Activated CD8-positive, alpha-beta T cell treated with anti-CD3 and anti-CD28 coated beads, Interleukin-2, amount 10 ng/mL, durations not matched to agents 7 days and 5 days (primary cell): ENCODE results near the gene TMEM196. TPM values are rescaled to one million over a fixed set of nuclear protein-coding genes. Genes with fewer than 3 reads are reported as not detected.
"Not testable (repeated sequence)": the region's sequence is repeated elsewhere in the genome, so short reads cannot be mapped to it uniquely, and the experiment has no call there.

Experiments
- ATAC-seq: fragments of 150-1000 bp; cut with Tn5 transposase; one replicate; pipeline ENCODE4 v1.10.0; 2021; ENCODE audit warnings: moderate library complexity
- CTCF ChIA-PET: fragments of 350-600 bp; sonication (Branson Sonifier 250); formaldehyde crosslinking; loops from one replicate; lab custom pipeline; 2021; ENCODE audit warnings: antibody characterized with exemption; lab: Charles Lee
- POLR2A ChIA-PET: fragments of 350-600 bp; sonication (Branson Sonifier 250); formaldehyde crosslinking; loops from one replicate; lab custom pipeline; 2021; ENCODE audit warnings: antibody characterized with exemption; lab: Charles Lee
- DNase-seq: peaks from one replicate; pipeline ENCODE4 v3.0.0-alpha.2; 2020
- H3K27ac Mint-ChIP-seq: one replicate; pipeline ENCODE4 v1.8.0; 2021; ENCODE audit warnings: mild to moderate bottlenecking, mixed read lengths
- H3K27me3 Mint-ChIP-seq: one replicate; pipeline ENCODE4 v1.8.0; 2021; ENCODE audit warnings: low read depth, mixed read lengths
- H3K36me3 Mint-ChIP-seq: one replicate; pipeline ENCODE4 v1.8.0; 2021; ENCODE audit warnings: low read depth, mixed read lengths
- H3K4me1 Mint-ChIP-seq: one replicate; pipeline ENCODE4 v1.8.0; 2021; ENCODE audit warnings: low read depth, mixed read lengths
- H3K4me3 Mint-ChIP-seq: one replicate; pipeline ENCODE4 v1.8.0; 2021; ENCODE audit warnings: mild to moderate bottlenecking, mixed read lengths
- H3K9me3 Mint-ChIP-seq: one replicate; pipeline ENCODE4 v1.8.0; 2022; ENCODE audit warnings: mixed read lengths; ENCODE audit not compliant: insufficient read depth
- total RNA-seq, 2 experiments: library from RNA; stranded (reverse); gene quantifications; one replicate each; pipeline ENCODE4 v1.2.3, GENCODE V29; 2021

TMEM196 gene
- total RNA-seq, 2 experiments from 2014 or later: not detected

DNA sequence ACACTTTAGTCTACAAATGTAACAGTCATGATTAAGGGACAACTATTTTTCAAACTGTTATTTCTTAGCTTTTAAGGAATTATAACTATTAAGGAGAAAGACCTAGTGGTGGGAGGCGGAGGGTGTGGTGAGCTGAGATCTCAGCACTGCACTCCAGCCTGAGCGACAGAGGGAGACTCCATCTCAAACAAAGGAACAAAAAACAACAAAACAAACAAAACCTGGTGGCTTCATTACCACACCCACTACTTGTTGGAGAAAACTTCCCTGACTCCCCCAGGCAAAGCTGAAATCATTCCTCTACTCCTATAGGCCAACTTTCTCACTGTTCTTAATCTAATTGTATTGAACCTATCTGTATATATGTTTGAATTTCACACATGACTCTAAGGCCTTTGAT, 67.8 kb downstream of the TMEM196 start:
- Mint-ChIP-seq H3K4me1 (peaks cover 37% of the 10 kb centered on the region), H3K27ac (no peak overlapping the region), H3K27me3 (no peaks in the 10 kb centered on the region), H3K4me3 (no peak overlapping the region), H3K36me3 (peaks cover 18% of the 10 kb centered on the region), H3K9me3 (no peaks in the 10 kb centered on the region)
- DNase-seq (no peak), ATAC-seq (no peak)
- ChIA-PET CTCF (no interaction called here), POLR2A (no interaction called here)

DNA sequence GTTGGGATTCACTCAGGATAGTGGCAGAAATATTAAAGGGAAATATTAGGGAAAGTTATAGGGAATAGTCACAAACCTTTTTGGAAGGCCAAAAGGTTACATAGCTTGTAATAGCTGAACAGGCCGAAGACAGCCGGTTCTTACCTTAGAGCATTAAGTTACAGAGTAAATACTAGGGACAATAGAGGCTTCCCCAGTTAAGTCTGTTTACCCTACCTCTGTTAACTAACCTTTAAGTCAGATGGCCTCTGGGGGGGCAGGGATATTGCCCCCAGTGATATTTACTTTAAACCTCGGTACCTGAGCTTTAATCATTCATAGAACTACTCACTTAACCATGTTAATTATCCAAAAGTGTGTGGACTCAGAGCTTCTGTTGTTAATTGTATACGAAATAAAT, 71.9 kb downstream of the TMEM196 start:
- Mint-ChIP-seq H3K36me3 (peaks cover 37% of the 10 kb centered on the region), H3K27ac (no peak overlapping the region), H3K9me3 (no peaks in the 10 kb centered on the region), H3K4me1 (peaks cover 8% of the 10 kb centered on the region), H3K4me3 (no peak overlapping the region), H3K27me3 (no peaks in the 10 kb centered on the region)
- ChIA-PET POLR2A (no interaction called here), CTCF (interaction anchor here (2.1 kb wide), 1 partner anchor 12 kb away, joined by 12 read pairs; no protein-coding TSS in a partner anchor)
- DNase-seq (no peak), ATAC-seq (no peak)

DNA sequence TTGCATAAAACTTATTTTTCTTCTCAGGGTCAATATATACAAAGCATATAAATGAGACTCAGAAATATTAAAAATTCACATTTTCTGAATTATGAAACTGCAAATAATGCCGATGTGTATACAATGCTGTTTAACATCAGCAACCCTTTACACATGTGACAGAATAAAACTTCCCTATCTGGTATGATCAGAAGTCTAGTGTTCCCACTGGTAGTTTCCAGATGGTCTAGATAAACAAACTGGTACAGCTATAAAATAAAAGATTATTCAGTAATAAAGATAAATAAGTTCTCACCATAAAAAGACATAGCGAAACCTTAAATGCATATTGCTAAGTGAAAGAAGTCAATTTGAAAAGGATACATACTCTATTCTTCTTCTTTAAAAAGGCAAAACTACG, 72.5 kb downstream of the TMEM196 start:
- Mint-ChIP-seq H3K36me3 (peaks cover 37% of the 10 kb centered on the region), H3K27ac (no peak overlapping the region), H3K27me3 (no peaks in the 10 kb centered on the region), H3K4me1 (peaks cover 3% of the 10 kb centered on the region), H3K4me3 (no peak overlapping the region), H3K9me3 (no peaks in the 10 kb centered on the region)
- ATAC-seq (no peak), DNase-seq (no peak)
- ChIA-PET CTCF (interaction anchor here (1.0 to 2.1 kb wide), 4 partner anchors 8 to 14 kb away, joined by 3 to 12 read pairs (median 8); partner anchors contain the start of gene POLR1F), POLR2A (interaction anchor here (1.1 kb wide), 1 partner anchor 8 kb away, joined by 3 read pairs; the partner anchor contains the start of gene POLR1F)

DNA sequence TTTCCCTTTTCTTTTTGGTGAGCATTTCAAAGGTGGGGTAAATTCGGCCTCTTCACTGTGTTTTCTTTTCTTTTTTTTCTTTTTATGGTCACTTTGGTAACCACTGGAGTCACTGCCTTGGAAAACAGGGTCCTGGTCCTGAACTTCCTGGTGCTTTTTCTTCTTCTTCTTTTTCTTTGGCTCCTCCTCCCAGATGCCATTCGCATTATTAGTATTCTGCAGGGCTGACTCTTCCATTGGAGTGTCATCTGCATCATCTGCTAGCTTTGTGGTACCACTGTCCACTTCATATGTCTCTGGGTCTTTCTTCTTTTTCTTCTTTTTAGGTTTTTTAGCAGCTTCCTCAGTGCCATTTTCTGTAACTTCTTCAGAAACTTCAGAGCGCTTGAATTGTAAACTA, 75.1 kb downstream of the TMEM196 start:
- peaks cover 33% of the 10 kb centered on the region for H3K36me3 Mint-ChIP-seq
- no peaks in the 10 kb centered on the region for H3K4me1 Mint-ChIP-seq
- H3K9me3 Mint-ChIP-seq: no peaks in the 10 kb centered on the region
- no peak overlapping the region for H3K27ac Mint-ChIP-seq
- ATAC-seq (no peak), DNase-seq (no peak)
- ChIA-PET CTCF (interaction anchor here (1.6 kb wide), 1 partner anchor 10 kb away, joined by 6 read pairs; the partner anchor contains the start of gene POLR1F), POLR2A (interaction anchor here (2.4 kb wide), 1 partner anchor 10 kb away, joined by 9 read pairs; the partner anchor contains the start of gene POLR1F)
- H3K4me3 Mint-ChIP-seq: no peak overlapping the region
- H3K27me3 Mint-ChIP-seq: no peaks in the 10 kb centered on the region

DNA sequence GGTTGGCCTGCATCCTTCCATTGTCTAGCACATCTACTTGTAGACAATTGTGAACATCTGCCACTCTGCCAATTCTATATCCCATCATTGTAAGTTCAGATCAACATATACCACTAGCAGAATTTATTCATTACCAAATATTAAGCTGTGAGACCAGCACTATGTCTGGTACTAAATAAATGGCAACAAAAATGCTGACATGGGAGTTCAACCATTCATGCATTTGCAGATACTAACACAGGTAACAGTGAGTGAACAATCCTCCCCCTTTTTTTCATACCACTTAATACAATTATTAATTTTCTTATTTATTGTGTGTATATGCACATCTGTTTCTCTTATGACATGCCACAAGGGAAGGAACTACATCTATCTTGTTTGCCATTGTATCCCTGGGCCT, 76.5 kb downstream of the TMEM196 start:
- ChIA-PET CTCF (no interaction called here), POLR2A (interaction anchor here (0.8 kb wide), 1 partner anchor 11 kb away, joined by 3 read pairs; no protein-coding TSS in a partner anchor)
- no peaks in the 10 kb centered on the region for H3K27me3 Mint-ChIP-seq
- peaks cover 24% of the 10 kb centered on the region for H3K36me3 Mint-ChIP-seq
- H3K4me3 Mint-ChIP-seq: no peak overlapping the region
- no peaks in the 10 kb centered on the region for H3K9me3 Mint-ChIP-seq
- no peak overlapping the region for H3K27ac Mint-ChIP-seq
- no peaks in the 10 kb centered on the region for H3K4me1 Mint-ChIP-seq
- no peak for ATAC-seq
- no peak for DNase-seq

DNA sequence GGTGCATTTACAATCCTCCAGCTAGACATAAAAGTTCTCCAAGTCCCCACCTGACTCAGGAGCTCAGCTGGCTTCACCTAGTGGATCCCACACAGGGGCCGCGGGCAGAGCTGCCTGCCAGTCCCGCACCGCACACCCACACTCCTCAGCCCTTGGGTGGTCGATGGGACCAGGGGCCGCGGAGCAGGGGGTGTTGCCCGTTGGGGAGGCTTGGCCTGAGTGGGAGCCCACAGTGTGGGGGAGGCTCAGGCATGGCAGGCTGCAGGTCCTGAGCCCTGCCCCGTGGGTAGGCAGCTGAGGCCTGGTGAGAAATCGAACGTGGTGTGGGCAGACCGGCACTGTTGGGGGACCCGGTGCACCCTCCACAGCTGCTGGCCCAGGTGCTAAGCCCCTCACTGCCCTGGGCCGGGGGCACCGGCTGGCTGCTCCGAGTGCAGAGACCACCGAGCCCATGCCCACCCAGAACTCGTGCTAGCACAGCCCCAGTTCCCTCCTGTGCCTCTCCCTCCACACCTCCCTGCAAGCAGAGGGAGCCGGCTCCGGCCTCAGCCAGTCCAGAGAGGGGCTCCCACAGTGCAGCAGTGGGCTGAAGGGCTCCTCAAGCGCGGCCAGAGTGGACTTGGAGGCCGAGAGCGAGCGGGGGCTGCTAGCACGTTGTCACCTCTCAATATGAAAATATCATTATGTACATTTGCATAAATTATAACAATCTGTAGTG, 81.1 kb downstream of the TMEM196 start:
- ChIA-PET CTCF (interaction anchor here (2.9 kb wide), 1 partner anchor 17 kb away, joined by 9 read pairs; the partner anchor contains the start of gene POLR1F), POLR2A (interaction anchor here (0.6 kb wide), 1 partner anchor 176 kb away, joined by 3 read pairs; no protein-coding TSS in a partner anchor)
- ATAC-seq: no peak
- peaks cover 5% of the 10 kb centered on the region for H3K36me3 Mint-ChIP-seq
- DNase-seq: no peak
- no peak overlapping the region for H3K4me3 Mint-ChIP-seq
- no peaks in the 10 kb centered on the region for H3K4me1 Mint-ChIP-seq
- no peaks in the 10 kb centered on the region for H3K9me3 Mint-ChIP-seq
- no peak overlapping the region for H3K27ac Mint-ChIP-seq
- H3K27me3 Mint-ChIP-seq: no peaks in the 10 kb centered on the region

DNA sequence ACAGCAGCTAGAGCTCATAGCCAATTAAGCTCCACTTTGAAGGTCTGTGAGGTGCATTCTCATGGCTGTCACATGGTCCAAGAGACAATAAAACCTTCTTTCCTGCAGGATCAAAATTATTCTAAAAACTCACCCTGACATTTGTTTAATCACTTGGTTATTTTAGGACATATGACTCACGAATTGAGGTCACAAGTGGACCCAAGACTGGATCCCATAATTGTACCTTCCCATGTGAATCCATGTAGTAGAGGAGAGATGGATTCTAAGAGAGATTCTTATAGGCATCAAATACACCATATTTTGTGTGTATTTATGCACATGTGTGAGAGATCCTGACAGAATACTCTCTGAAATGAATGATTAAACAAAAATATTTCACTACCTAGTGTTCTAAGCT, 82.7 kb downstream of the TMEM196 start:
- no peaks in the 10 kb centered on the region for H3K27me3 Mint-ChIP-seq
- H3K36me3 Mint-ChIP-seq: peaks cover under 1% of the 10 kb centered on the region
- H3K4me1 Mint-ChIP-seq: no peaks in the 10 kb centered on the region
- CTCF ChIA-PET: no interaction called here
- H3K4me3 Mint-ChIP-seq: no peak overlapping the region
- no peak overlapping the region for H3K27ac Mint-ChIP-seq
- POLR2A ChIA-PET: no interaction called here
- H3K9me3 Mint-ChIP-seq: no peaks in the 10 kb centered on the region
- DNase-seq (no peak), ATAC-seq (no peak)

DNA sequence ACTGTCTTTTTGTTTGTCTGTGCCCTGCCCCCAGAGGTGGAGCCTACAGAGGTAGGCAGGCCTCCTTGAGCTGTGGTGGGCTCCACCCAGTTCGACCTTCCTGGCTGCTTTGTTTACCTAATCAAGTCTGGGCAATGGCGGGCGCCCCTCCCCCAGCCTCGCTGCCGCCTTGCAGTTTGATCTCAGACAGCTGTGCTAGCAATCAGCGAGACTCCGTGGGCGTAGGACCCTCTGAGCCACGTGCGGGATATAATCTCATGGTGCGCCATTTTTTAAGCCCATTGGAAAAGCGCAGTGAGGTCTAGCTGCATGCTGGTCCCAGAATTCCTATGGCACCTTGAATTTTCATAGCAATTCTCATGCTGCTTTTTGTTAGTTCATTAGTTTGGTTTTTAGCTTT, 84.3 kb downstream of the TMEM196 start:
- H3K27ac Mint-ChIP-seq, H3K4me1 Mint-ChIP-seq, CTCF ChIA-PET, H3K9me3 Mint-ChIP-seq, DNase-seq, H3K4me3 Mint-ChIP-seq, POLR2A ChIA-PET, H3K36me3 Mint-ChIP-seq, H3K27me3 Mint-ChIP-seq, ATAC-seq: not testable (repeated sequence)

DNA sequence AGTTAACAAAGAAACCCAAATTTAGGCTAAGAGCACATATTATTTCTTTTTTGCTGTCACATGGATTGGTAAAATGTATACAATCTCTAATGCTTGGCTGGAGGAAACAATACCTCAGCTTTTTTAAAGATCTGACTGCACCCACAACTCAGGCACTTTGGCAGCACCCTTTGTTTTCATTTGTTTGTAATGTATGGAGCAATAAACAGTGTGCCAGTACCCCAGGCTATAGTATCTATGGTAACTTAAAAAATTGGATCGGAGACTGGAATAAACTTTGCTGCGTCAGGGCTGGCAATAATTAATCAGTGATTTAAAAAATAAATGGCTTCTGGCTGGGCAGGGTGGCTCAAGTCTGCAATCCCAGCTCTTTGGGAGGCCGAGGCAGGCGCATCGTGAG, 91.8 kb downstream of the TMEM196 start:
- no peak for ATAC-seq
- Mint-ChIP-seq H3K4me3 (no peak overlapping the region), H3K9me3 (no peaks in the 10 kb centered on the region), H3K27me3 (no peaks in the 10 kb centered on the region), H3K4me1 (peaks cover 6% of the 10 kb centered on the region), H3K27ac (no peak overlapping the region), H3K36me3 (no peaks in the 10 kb centered on the region)
- ChIA-PET POLR2A (interaction anchor here (0.6 kb wide), 1 partner anchor 27 kb away, joined by 3 read pairs; no protein-coding TSS in a partner anchor), CTCF (interaction anchor here (0.6 kb wide), 1 partner anchor 16 kb away, joined by 3 read pairs; no protein-coding TSS in a partner anchor)
- DNase-seq: no peak

DNA sequence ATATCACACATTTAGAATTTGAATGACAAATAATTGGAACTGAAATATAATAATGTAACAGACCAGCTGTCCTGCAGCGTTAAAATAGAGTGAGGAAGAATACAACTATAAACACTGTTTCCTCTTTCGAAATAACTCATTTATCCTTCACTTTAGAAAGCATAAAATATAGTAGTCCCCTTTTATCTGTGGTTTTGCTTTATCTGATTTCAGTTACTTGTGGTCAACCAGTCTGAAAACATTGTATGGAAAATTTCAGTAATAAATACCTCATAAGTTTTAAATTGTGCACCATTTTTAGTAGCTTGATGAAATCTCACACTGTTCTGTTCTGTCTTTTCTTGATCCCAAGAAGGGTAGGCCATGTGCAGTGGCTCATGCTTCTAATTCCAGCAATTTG, 96.2 kb downstream of the TMEM196 start:
- DNase-seq: no peak
- H3K27ac Mint-ChIP-seq: no peak overlapping the region
- no peak for ATAC-seq
- H3K4me3 Mint-ChIP-seq: no peak overlapping the region
- POLR2A ChIA-PET: interaction anchor here (0.7 to 1.4 kb wide), 2 partner anchors 31 to 32 kb away, joined by 3 read pairs; partner anchors contain the start of gene POLR1F
- CTCF ChIA-PET: interaction anchor here (1.0 to 1.9 kb wide), 2 partner anchors 12 to 32 kb away, joined by 4 read pairs; no protein-coding TSS in a partner anchor
- no peaks in the 10 kb centered on the region for H3K27me3 Mint-ChIP-seq
- no peaks in the 10 kb centered on the region for H3K9me3 Mint-ChIP-seq
- no peaks in the 10 kb centered on the region for H3K36me3 Mint-ChIP-seq
- peaks cover 6% of the 10 kb centered on the region for H3K4me1 Mint-ChIP-seq

DNA sequence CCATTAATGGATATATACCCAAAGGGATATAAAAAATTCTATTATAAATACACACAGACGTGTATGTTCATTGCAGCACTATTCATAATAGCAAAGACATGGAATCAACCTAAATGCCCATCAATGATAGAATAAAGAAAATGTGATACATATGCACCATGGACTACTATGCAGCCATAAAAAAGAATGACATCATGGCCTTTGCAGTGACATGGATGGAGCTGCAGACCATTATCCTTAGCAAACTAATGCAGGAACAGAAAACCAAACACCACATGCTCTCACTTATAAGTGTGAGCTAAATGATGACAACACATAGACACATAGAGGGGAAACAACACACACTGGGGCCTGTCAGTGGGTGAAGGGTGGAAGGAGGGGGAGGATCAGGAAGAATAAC, 97.6 kb downstream of the TMEM196 start:
- ChIA-PET POLR2A (no interaction called here), CTCF (no interaction called here)
- DNase-seq: no peak
- Mint-ChIP-seq H3K36me3 (no peaks in the 10 kb centered on the region), H3K27me3 (no peaks in the 10 kb centered on the region), H3K9me3 (no peaks in the 10 kb centered on the region), H3K4me1 (peaks cover 6% of the 10 kb centered on the region), H3K4me3 (no peak overlapping the region), H3K27ac (no peak overlapping the region)
- no peak for ATAC-seq

DNA sequence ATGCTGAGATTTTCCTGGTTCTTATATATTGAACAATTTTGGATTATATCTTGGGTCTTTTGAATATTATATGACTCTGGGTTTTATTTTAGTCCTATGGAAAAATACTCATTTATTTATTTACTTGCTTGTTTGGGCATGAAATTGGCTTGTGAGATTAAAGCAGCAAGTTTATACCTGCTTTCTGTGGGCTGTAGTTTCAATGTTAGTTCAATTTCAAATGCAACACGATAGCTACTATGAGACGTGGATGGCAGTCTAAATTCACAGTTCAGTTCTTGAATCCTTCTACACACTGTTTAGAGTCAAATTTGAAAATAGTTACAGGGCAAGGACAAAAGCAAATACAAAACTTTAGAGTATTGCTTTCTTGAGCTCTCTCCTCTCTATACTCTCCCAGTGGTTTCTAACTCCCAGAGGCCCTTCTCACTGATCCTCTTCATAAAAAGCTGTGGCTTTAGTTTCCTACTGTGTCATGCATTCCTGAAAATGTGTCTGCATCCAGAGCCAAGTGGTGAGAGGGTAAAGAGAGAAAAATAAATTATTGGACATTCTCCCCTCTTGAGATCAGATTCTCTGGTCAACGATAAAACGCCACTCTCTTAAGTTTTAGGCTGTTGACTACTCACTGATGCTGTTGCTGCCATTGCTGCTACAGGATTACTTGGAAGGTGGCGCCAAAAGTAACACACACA, 99.0 kb downstream of the TMEM196 start:
- no peak overlapping the region for H3K27ac Mint-ChIP-seq

More for the DNA sequence above, 99.0 kb downstream of the TMEM196 start:
- ATAC-seq (no peak), DNase-seq (no peak)
- Mint-ChIP-seq H3K27me3 (no peaks in the 10 kb centered on the region), H3K9me3 (no peaks in the 10 kb centered on the region), H3K4me1 (peaks cover 6% of the 10 kb centered on the region), H3K36me3 (no peaks in the 10 kb centered on the region), H3K4me3 (no peak overlapping the region)
- ChIA-PET POLR2A (no interaction called here), CTCF (no interaction called here)
